Glomerular visceral epithelial cell (primary cell): ENCODE results near the gene DNAJC1.
"Not testable (repeated sequence)": the region's sequence is repeated elsewhere in the genome, so short reads cannot be mapped to it uniquely, and the experiment has no call there.

Experiments
- DNase-seq: peaks from one replicate; pipeline ENCODE4 v3.0.0-alpha.2; 2016; ENCODE audit errors: extremely low spot score

The DNAJC1 gene

GRCh38 chr10:21728618-21729017 is 274.9 kb downstream of the DNAJC1 start:
- no peak for DNase-seq

GRCh38 chr10:21727452-21728168 is 275.9 kb downstream of the DNAJC1 start:
- DNase-seq, result no peak

- DNase-seq, result no peak
Observed at GRCh38 chr10:21726601-21727225, 276.8 kb downstream of the DNAJC1 start.

GRCh38 chr10:21724687-21725367 is 278.7 kb downstream of the DNAJC1 start:
- peak; percentile 99 for DNase-seq

DNA sequence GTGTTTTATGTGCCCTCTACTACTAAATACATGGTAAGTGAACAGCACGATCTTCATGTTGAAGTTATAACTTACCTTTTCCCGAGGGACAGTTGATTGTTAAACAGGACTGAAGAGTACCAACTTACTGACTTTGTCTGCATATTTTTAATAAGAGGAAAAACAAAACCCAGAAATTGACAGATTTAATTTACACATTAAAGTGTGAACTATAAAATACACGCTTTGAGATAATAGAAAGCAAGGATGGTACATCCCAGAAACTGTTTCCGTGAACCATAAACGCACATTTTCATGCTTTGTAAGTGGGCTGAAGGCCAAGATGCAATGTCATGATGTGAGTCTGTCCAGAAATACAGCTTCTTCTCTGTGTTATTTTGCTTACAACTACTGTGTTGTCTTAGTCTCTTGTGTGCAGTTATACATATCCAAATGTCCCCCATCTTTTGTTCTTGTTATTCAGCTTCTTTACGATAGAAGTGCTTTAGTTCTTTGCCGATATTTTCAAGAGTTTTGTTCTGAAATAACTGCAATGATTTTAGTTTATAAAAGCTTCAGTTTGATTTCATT is 279.4 kb downstream of the DNAJC1 start:
- peak; percentile 12 for DNase-seq

DNA sequence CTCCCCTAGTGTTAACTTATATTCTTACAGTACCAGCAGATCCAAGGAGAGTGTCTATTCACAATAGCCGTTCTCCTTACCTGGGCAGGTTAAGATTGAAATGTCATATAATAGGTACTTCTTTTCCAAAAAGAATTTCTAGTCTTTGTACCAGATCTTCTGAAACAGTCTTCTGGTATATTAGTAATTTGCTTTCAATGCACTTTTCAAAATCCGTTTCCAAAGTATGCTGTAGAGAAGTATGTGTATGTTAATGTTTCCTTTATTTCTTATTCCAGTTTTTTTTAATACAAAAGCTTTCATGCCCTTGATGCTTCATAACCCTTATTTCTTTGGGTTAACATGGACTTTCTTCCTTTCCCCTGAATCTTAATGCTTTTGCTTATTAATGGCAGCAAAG is 281.3 kb downstream of the DNAJC1 start:
- DNase-seq, result no peak

DNA sequence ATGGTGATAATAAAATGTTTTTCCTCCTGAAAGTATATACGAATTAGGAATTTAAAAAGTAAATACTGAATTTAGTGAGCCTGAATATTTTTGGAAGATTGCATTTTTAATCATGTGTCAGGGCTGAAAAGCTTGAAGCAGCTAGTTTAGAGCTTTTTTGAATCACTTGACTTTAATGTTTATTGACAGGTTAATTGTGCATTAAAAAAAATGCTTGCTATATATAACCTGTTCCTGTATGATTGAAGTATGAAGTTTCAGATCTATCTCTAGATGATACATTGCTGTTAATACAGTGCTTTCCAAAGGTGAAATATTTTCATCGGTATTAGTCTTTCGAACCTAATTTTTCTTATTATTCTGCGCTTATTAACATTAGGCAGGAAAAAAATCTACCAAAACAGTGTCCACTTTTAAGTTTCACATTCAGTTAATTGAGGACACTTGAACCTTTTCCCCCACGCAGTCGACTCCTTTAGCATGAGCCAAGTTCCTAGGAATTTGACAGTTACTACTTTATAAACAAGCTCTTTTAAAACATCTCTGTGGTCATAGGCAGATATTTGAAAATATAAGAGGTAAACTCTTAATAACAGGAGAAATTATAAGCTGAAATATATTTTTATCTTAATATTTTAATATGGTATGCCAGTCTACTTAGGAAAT is 282.4 kb downstream of the DNAJC1 start:
- DNase-seq, result no peak

DNA sequence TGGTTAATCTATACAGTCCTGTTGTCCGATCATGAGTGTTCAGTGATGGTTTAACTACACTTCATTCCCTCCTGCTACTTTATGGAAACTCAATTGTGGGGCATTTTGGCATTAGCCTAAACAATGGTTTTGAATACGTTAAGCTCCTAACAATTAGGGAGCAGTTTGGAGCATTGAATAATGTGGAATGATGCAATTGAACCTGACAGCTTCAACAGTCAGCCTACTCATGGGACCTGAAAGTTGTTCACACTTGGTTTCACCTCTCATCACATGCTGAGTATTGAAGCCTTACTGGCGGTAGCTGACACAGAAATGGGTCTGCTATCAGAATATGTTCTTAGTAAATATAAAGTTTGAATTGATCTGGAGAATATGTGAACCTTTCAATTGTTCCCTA is 283.4 kb downstream of the DNAJC1 start:
- DNase-seq, result peak; percentile 17

- no peak for DNase-seq
Observed at GRCh38 chr10:21719502-21719901, 284.0 kb downstream of the DNAJC1 start.

GRCh38 chr10:21717437-21718054 is 286.0 kb downstream of the DNAJC1 start:
- DNase-seq, result not testable (repeated sequence)

DNA sequence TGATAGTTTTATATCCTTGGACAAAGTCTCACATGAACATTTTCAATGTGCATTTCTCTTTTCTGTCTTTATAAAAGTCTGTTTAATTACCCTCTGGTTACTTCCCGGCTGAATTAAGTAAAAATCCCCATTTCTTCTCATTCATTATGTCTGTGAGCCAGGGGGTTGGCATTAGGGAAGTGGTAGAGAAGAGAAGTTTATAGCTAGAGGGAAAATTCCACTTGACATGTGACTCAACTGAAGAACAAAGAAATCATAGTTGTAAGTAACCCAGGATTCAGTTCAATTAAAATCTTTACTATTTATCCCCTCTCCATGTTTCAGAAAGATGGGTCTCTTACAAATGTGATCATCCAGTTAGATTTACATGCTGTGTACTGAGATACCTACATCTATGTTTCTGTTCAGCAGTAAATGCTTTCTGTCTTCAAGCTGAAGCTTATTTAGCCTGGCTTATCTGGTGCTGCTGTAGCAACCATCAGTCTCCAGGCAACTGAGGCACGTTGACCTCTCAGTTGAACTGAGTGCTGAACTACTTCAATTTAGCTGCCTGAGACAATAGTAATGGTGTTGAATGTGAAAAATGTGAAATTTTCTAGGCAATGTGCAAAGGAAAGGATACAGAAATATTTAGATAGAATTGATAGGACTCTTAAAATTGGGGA is 287.9 kb downstream of the DNAJC1 start:
- no peak for DNase-seq

DNA sequence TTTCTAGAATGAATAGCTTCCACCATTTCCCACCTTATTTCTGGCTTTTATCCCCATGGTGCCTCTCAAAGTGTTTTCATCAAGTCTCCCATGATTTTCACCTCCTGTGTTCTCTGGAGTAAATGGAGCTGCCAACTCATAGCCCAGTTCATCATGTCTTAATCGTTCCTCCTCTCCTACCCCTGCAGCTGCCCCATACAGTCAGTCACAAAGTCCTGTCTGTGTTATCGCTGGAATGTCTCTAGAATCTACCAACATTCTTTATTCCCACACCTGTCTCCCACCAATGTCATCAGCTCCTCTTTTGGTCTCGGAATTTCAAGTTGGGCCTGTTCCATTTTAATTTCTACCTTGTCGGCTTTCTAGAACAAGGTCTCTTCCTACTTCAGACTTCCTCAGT is 290.6 kb downstream of the DNAJC1 start:
- no peak for DNase-seq

GRCh38 chr10:21707498-21707897 is 296.0 kb downstream of the DNAJC1 start:
- no peak for DNase-seq
